ENCODE data around the gene GOLGA5. TPM values are rescaled to one million over a fixed set of nuclear protein-coding genes. Genes with fewer than 3 reads are reported as not detected.
A peak's percentile ranks its signal among the peaks of the same experiment; 100 is the strongest.

GOLGA5 gene
- total RNA-seq, 1 donor from 2014 or later, result 41.1 TPM

- H3K4me1 Mint-ChIP-seq (ENCODE audit: unreplicated experiment), result peaks cover 13% of the 10 kb centered on the region
- DNase-seq (ENCODE audit: extremely low spot score, unreplicated experiment), result no peak
- no peaks in the 10 kb centered on the region for H3K36me3 Mint-ChIP-seq (ENCODE audit: unreplicated experiment)
- H3K9me3 Mint-ChIP-seq (ENCODE audit: unreplicated experiment), result no peaks in the 10 kb centered on the region
- TF ChIP-seq CTCF (IDR thresholded peaks at IDR 0.05), result no peak
- H3K27me3 Mint-ChIP-seq (ENCODE audit: unreplicated experiment), result peaks cover 2% of the 10 kb centered on the region
- H3K4me3 Mint-ChIP-seq (ENCODE audit: unreplicated experiment), result no peak overlapping the region
- H3K27ac Mint-ChIP-seq (ENCODE audit: unreplicated experiment), result no peak overlapping the region
Measured at GRCh38 chr14:92781350-92781749, 12.8 kb upstream of the GOLGA5 start.

- DNase-seq (ENCODE audit: extremely low spot score, unreplicated experiment), result no peak
- Mint-ChIP-seq H3K27ac (ENCODE audit: unreplicated experiment) (peak overlapping the region; percentile 51), H3K36me3 (ENCODE audit: unreplicated experiment) (no peaks in the 10 kb centered on the region), H3K4me1 (ENCODE audit: unreplicated experiment) (peaks cover 15% of the 10 kb centered on the region), H3K4me3 (ENCODE audit: unreplicated experiment) (no peak overlapping the region), H3K9me3 (ENCODE audit: unreplicated experiment) (peaks cover 3% of the 10 kb centered on the region), H3K27me3 (ENCODE audit: unreplicated experiment) (no peaks in the 10 kb centered on the region)
- TF ChIP-seq CTCF (IDR thresholded peaks at IDR 0.05), result peak; percentile 71
Measured at GRCh38 chr14:92783813-92784431, 10.2 kb upstream of the GOLGA5 start.

- no peak overlapping the region for H3K4me3 Mint-ChIP-seq (ENCODE audit: unreplicated experiment)
- DNase-seq (ENCODE audit: extremely low spot score, unreplicated experiment), result no peak
- H3K27ac Mint-ChIP-seq (ENCODE audit: unreplicated experiment), result peak overlapping the region; percentile 83
- no peaks in the 10 kb centered on the region for H3K27me3 Mint-ChIP-seq (ENCODE audit: unreplicated experiment)
- TF ChIP-seq CTCF (IDR thresholded peaks at IDR 0.05), result no peak
- peaks cover 13% of the 10 kb centered on the region for H3K9me3 Mint-ChIP-seq (ENCODE audit: unreplicated experiment)
- peaks cover 3% of the 10 kb centered on the region for H3K36me3 Mint-ChIP-seq (ENCODE audit: unreplicated experiment)
- H3K4me1 Mint-ChIP-seq (ENCODE audit: unreplicated experiment), result peaks cover 15% of the 10 kb centered on the region
Measured at GRCh38 chr14:92785667-92786426, 8.3 kb upstream of the GOLGA5 start.

GRCh38 chr14:92786427-92786756 is 7.7 kb upstream of the GOLGA5 start:
- H3K4me1 Mint-ChIP-seq (ENCODE audit: unreplicated experiment), result peaks cover 15% of the 10 kb centered on the region
- H3K9me3 Mint-ChIP-seq (ENCODE audit: unreplicated experiment), result peaks cover 13% of the 10 kb centered on the region

More at GRCh38 chr14:92786427-92786756, 7.7 kb upstream of the GOLGA5 start:
- Mint-ChIP-seq H3K4me3 (ENCODE audit: unreplicated experiment) (no peak overlapping the region), H3K27me3 (ENCODE audit: unreplicated experiment) (no peaks in the 10 kb centered on the region), H3K36me3 (ENCODE audit: unreplicated experiment) (peaks cover 3% of the 10 kb centered on the region), H3K27ac (ENCODE audit: unreplicated experiment) (peak overlapping the region; percentile 83)
- TF ChIP-seq CTCF (IDR thresholded peaks at IDR 0.05), result no peak
- DNase-seq (ENCODE audit: extremely low spot score, unreplicated experiment), result no peak

All from osteocyte (in vitro differentiated cells).